GM06990 (cell line): ENCODE results near the gene LIN28B.
"Not testable (repeated sequence)": the region's sequence is repeated elsewhere in the genome, so short reads cannot be mapped to it uniquely, and the experiment has no call there.

Experiments used
- DNase-seq: peaks from one replicate; pipeline ENCODE4 v3.0.0-alpha.2; 2011; ENCODE audit not compliant: insufficient read length; ENCODE audit errors: extremely low read depth
- H3K27me3 ChIP-seq: replicated peaks from 2 replicates; pipeline ENCODE4 v1.6.0; 2011; ENCODE audit warnings: low read length; ENCODE audit not compliant: control insufficient read depth, insufficient read depth
- H3K36me3 ChIP-seq: 2 replicates; pipeline ENCODE4 v1.5.1; 2011; ENCODE audit warnings: low read length; ENCODE audit not compliant: control insufficient read depth, insufficient read depth
- H3K4me3 ChIP-seq: replicated peaks from 2 replicates; pipeline ENCODE4 v1.5.1; 2011; ENCODE audit warnings: low read depth, mild to moderate bottlenecking, control low read depth, low read length
- TF ChIP-seq, protein P1 (sequence below): IDR thresholded peaks from 2 replicates; pipeline ENCODE4 v1.5.1; 2011; ENCODE audit warnings: low read length, control low read depth, mild to moderate bottlenecking, inconsistent platforms; ENCODE audit not compliant: insufficient read depth, poor library complexity, severe bottlenecking

LIN28B gene

DNA sequence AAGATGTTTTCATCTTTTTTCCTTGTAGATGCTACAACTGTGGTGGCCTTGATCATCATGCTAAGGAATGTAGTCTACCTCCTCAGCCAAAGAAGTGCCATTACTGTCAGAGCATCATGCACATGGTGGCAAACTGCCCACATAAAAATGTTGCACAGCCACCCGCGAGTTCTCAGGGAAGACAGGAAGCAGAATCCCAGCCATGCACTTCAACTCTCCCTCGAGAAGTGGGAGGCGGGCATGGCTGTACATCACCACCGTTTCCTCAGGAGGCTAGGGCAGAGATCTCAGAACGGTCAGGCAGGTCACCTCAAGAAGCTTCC, 121.4 kb downstream of the LIN28B start:
- Histone ChIP-seq H3K36me3 (no peaks in the 10 kb centered on the region), H3K27me3 (no peaks in the 10 kb centered on the region), H3K4me3 (no peak overlapping the region)
- TF ChIP-seq, protein P1, sequence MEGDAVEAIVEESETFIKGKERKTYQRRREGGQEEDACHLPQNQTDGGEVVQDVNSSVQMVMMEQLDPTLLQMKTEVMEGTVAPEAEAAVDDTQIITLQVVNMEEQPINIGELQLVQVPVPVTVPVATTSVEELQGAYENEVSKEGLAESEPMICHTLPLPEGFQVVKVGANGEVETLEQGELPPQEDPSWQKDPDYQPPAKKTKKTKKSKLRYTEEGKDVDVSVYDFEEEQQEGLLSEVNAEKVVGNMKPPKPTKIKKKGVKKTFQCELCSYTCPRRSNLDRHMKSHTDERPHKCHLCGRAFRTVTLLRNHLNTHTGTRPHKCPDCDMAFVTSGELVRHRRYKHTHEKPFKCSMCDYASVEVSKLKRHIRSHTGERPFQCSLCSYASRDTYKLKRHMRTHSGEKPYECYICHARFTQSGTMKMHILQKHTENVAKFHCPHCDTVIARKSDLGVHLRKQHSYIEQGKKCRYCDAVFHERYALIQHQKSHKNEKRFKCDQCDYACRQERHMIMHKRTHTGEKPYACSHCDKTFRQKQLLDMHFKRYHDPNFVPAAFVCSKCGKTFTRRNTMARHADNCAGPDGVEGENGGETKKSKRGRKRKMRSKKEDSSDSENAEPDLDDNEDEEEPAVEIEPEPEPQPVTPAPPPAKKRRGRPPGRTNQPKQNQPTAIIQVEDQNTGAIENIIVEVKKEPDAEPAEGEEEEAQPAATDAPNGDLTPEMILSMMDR: no peak
- no peak for DNase-seq

DNA sequence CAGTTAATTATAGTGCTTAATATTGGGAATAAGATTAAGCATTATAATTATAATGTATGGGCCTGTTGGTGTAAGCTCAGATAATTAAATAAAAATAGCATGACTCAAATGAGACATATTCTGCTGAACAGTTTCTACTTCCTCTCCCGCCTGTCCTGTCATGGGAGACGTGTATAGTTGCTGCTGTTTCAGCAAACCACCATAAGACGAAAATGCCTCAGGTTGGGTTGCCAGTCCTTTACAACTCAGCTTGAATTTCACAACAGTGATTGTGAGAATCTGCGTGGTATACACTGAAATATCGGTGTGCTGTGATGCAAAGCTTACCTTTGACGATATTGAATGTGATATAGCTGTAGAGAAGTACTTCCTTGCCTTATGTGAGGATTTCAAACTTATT, 123.4 kb downstream of the LIN28B start:
- TF ChIP-seq, protein P1: no peak
- H3K4me3 ChIP-seq: no peak overlapping the region
- DNase-seq: no peak
- no peaks in the 10 kb centered on the region for H3K36me3 ChIP-seq
- no peaks in the 10 kb centered on the region for H3K27me3 ChIP-seq

DNA sequence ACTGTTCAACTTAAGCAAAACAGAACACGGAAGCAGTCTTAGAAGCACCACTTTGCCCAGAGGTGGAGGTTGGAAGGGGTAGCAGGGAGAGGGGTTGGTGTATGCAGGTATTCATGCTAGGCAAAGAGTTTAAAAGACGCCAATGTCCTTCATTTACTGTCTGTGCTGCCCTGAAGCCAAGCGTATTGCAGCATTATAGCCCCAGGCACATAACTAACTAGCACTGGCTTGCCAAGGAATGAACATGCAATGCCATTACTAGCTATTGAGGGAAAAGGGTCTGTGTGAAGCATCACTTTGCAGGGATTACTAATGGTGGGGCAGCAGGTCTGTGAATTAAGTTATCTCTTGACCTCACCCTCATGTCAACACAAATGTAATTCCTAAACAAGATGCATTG, 124.8 kb downstream of the LIN28B start:
- not testable (repeated sequence) for H3K36me3 ChIP-seq, H3K4me3 ChIP-seq, DNase-seq, H3K27me3 ChIP-seq

DNA sequence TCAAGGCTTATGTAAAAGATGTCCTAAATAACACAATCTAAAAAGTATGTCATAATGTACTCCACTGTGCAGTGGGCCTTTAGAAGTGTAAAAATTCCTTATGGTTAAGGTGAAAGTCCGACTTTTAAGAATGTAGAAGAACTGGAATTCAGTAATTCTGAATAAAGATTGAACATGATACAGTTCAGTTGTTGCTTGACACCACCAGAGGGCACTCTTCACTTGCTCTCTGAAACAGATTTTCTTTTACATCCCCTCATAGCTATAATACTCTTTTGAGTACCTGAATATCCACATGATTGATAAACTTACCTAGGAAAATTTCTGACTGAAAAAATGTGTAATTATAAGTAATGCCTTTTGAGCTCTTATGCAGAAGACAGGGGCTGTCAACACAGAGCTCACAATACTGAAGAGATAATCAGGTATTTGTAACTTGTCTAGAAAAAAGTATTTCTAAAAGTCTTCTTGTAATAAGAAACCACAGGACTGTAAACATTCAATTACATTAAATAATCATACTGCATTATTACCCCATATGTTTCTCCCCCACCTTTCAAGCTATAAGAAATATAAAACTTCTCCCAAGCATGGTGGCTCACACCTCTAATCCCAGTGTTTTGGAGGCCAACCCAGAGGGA, 130.8 kb downstream of the LIN28B start:
- Histone ChIP-seq H3K36me3 (no peaks in the 10 kb centered on the region), H3K4me3 (no peak overlapping the region), H3K27me3 (no peaks in the 10 kb centered on the region)
- TF ChIP-seq, protein P1: peak; percentile 69
- no peak for DNase-seq

DNA sequence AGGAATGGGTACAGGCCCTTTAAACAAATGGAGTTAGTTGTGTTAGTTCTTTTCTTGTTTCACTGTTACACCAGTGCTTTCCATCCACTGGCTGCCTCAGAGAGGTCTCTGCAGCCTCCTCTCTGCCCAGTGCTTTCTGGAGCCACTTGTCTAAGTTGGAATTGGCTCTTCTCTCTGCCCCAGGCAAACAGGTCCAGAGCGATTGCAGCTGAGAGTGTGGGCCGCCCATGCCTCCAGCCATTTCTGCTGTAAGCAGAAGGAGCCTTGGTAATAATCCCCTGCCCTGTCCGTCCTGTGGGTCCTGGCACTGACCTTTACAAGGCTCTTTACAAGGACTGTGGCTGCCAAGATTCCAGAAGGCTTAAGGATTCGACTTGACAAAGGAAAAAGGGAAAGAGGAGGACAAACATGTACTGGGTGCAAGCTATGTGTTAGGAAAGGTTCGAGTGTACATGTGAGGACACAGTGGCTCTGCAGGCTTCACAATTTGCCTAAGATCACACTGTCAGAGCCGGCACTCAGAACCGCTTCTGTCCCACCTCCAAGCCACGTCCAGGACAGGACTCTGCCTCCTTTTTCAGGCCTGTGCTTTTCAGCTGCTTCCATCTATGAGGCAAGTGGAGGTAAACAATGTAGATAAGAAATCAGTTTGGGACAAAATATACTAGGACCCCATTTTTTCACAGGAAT, 134.4 kb downstream of the LIN28B start:
- no peak for DNase-seq
- TF ChIP-seq, protein P1: no peak
- H3K4me3 ChIP-seq: no peak overlapping the region

DNA sequence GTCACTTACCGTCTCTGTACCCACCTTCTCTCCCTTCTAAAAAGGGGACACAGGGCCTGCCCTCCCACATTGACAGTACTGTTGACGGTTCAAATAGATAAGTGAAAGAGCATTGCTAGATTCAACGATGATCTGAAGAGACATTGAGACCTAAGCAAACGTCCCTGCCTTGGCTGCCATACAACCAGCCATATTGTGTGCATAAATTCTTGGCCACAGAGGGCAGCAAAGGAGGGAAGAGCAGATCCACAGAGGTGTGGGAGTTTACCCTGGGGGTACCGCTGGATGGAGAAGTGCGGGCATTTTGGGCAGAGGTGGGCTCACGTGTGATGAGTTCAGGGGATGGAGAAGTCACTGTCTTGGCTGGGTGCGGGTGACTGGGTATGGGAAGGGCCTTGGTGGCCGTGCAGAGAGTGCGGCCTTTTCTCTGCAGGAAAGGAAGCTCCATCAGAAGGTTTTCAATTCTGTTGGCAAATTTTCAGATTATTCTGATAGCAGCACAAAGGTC, 137.3 kb downstream of the LIN28B start:
- H3K27me3 ChIP-seq: no peaks in the 10 kb centered on the region; the same call in 1 of the 2 replicates
- no peak overlapping the region for H3K4me3 ChIP-seq
- TF ChIP-seq, protein P1: no peak
- no peak for DNase-seq
- no peaks in the 10 kb centered on the region for H3K36me3 ChIP-seq

More for the DNA sequence above, 134.4 kb downstream of the LIN28B start:
- H3K27me3 ChIP-seq: no peaks in the 10 kb centered on the region
- H3K36me3 ChIP-seq: no peaks in the 10 kb centered on the region
